Fibroblast of lung (primary cell): ENCODE results near the gene PEX12. TPM values are rescaled to one million over a fixed set of nuclear protein-coding genes. Genes with fewer than 3 reads are reported as not detected.

Source experiments
- DNase-seq, 2 donors: peaks; one replicate each; pipeline versions ENCODE4 v3.0.0 to v3.0.0-alpha.2; 2010; ENCODE audit warnings: low read depth in 2 of 2
- H2AFZ ChIP-seq: 2 replicates; pipeline ENCODE4 v1.5.1; 2012; ENCODE audit warnings: low read length, control low read depth, inconsistent platforms
- H3K27ac ChIP-seq: 2 replicates; pipeline ENCODE4 v1.5.1; 2011; ENCODE audit warnings: low read length, control low read depth; ENCODE audit not compliant: insufficient read depth
- H3K27me3 ChIP-seq: 2 replicates; pipeline ENCODE4 v1.5.1; 2011; ENCODE audit warnings: mild to moderate bottlenecking, low read length; ENCODE audit not compliant: control insufficient read depth, insufficient read depth
- H3K36me3 ChIP-seq: 2 replicates; pipeline ENCODE4 v1.5.1; 2011; ENCODE audit warnings: low read length; ENCODE audit not compliant: control insufficient read depth, insufficient read depth
- H3K4me1 ChIP-seq: 2 replicates; pipeline ENCODE4 v1.5.1; 2011; ENCODE audit warnings: low read length; ENCODE audit not compliant: control insufficient read depth, insufficient read depth; ENCODE audit errors: extremely low read depth
- H3K4me2 ChIP-seq: 2 replicates; pipeline ENCODE4 v1.5.1; 2011; ENCODE audit warnings: low read length, control low read depth; ENCODE audit not compliant: insufficient read depth; ENCODE audit errors: extremely low read depth
- H3K4me3 ChIP-seq, 4 experiments: fragments of 200-600 bp in 1 of 4; sonication (generic) in 1 of 4; replicated peaks in 1 of 4; 2 replicates each; pipeline ENCODE4 v1.5.1; 2011 to 2016; ENCODE audit warnings: low read length in 4 of 4, low read depth in 3 of 4, mild to moderate bottlenecking in 3 of 4, control low read depth in 2 of 4, inconsistent platforms in 1 of 4, mixed read lengths in 1 of 4; ENCODE audit not compliant: insufficient read depth in 1 of 4; ENCODE audit errors: control extremely low read depth in 1 of 4
- H3K79me2 ChIP-seq: 2 replicates; pipeline ENCODE4 v1.5.1; 2012; ENCODE audit warnings: mild to moderate bottlenecking, low read length, inconsistent platforms; ENCODE audit not compliant: control insufficient read depth, insufficient read depth
- H3K9ac ChIP-seq: 2 replicates; pipeline ENCODE4 v1.5.1; 2011; ENCODE audit warnings: mild to moderate bottlenecking, low read length, control low read depth; ENCODE audit not compliant: insufficient read depth
- H3K9me3 ChIP-seq: 2 replicates; pipeline ENCODE4 v1.5.1; 2012; ENCODE audit warnings: low read depth, low read length; ENCODE audit not compliant: control insufficient read depth, insufficient read depth
- H4K20me1 ChIP-seq: 2 replicates; pipeline ENCODE4 v1.5.1; 2011; ENCODE audit warnings: low read length; ENCODE audit not compliant: control insufficient read depth, insufficient read depth; ENCODE audit errors: extremely low read depth
- EZH2 ChIP-seq: IDR thresholded peaks from 2 replicates; pipeline ENCODE4 v1.5.1; 2012; ENCODE audit warnings: low read length, control low read depth, mild to moderate bottlenecking; ENCODE audit errors: missing control alignments
- polyA plus RNA-seq, 2 donors: library from polyadenylated mRNA; depleted of rRNA in 1 of 2; stranded (reverse) in 1 of 2; unstranded in 1 of 2; fragments of >200 nt; gene quantifications; 2 replicates each; pipeline ENCODE4 v1.2.1, GENCODE V29; 2011 to 2012; ENCODE audit warnings: missing spikeins in 1 of 2
- total RNA-seq: library from RNA; depleted of rRNA; stranded (reverse); fragments of >200 nt; gene quantifications from 2 replicates; pipeline ENCODE4 v1.2.1, GENCODE V29; 2014
- TF ChIP-seq, protein P1 (sequence below), 2 donors: IDR thresholded peaks in 1 of 2; conservative IDR thresholded peaks in 1 of 2; 1 replicate in 1 of 2; 2 replicates in 1 of 2; pipeline ENCODE4 v1.5.1; 2011 to 2012; ENCODE audit warnings: low read length in 2 of 2, control low read depth in 1 of 2, inconsistent platforms in 1 of 2, low read depth in 1 of 2, mild to moderate bottlenecking in 1 of 2

The PEX12 gene
- total and polyA plus RNA-seq, 2 donors (not counting 1 experiment from before 2014, with no cell fraction given) = 7.1 to 9.5 TPM

DNA sequence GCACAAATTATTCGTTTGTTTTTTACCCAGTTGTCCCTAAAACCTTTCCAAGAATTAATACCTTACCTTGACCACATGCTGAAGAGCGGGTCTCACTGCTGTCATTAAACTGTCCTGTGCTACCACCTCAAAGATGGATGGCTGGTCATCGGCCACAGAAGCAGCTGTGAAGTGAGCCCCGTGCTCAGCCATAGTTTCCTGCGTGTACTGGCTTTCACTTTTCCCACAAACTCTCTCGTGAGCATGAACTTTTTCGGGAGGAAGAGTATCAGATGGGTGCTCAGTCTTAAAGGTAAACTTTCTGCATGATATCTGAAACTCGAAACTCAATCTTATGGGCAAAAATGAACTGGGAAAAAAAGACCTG lies 558 bp downstream of the PEX12 start:
- Histone ChIP-seq H3K27ac (peak overlapping the region; percentile 89), H3K27me3 (no peaks in the 10 kb centered on the region), H3K4me3 (peak overlapping the region; percentile 81 to 98 (median 93)), H3K4me2 (peak overlapping the region; percentile 100), H3K9ac (peak overlapping the region; percentile 84), H4K20me1 (no peaks in the 10 kb centered on the region), H3K9me3 (no peaks in the 10 kb centered on the region), H3K79me2 (peaks cover 2% of the 10 kb centered on the region), H2AFZ (peak overlapping the region; percentile 92), H3K4me1 (peaks cover 12% of the 10 kb centered on the region), H3K36me3 (peaks cover 5% of the 10 kb centered on the region)
- peak; percentile 19 to 24 for DNase-seq
- TF ChIP-seq EZH2 = no peak
- TF ChIP-seq, protein P1, sequence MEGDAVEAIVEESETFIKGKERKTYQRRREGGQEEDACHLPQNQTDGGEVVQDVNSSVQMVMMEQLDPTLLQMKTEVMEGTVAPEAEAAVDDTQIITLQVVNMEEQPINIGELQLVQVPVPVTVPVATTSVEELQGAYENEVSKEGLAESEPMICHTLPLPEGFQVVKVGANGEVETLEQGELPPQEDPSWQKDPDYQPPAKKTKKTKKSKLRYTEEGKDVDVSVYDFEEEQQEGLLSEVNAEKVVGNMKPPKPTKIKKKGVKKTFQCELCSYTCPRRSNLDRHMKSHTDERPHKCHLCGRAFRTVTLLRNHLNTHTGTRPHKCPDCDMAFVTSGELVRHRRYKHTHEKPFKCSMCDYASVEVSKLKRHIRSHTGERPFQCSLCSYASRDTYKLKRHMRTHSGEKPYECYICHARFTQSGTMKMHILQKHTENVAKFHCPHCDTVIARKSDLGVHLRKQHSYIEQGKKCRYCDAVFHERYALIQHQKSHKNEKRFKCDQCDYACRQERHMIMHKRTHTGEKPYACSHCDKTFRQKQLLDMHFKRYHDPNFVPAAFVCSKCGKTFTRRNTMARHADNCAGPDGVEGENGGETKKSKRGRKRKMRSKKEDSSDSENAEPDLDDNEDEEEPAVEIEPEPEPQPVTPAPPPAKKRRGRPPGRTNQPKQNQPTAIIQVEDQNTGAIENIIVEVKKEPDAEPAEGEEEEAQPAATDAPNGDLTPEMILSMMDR (conservative IDR thresholded peaks at IDR 0.05 in 1 of 2, IDR thresholded peaks at IDR 0.05 in 1 of 2; ENCODE audit: low read depth in 1 of 2, low read length in 2 of 2) = no peak

DNA sequence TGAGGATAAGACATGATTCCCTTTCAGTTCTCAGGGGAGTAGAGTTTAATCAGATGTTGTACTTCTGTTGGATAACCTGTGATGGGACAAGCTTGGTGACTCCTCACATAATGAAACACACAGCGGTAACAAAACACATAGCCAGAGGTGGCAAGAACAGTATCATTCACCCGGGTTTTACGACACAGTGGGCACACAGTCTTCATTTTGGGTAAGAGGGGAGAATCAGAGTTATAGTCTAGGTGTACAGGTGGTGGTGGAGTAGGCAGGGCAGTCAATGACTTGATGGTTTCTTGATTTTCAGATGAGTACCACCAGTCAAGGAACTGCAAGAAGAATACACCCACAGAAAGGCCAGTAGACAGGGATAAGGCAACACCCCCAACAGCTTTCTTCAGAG lies 2.6 kb downstream of the PEX12 start:
- peaks cover 12% of the 10 kb centered on the region for H3K4me1 ChIP-seq
- no peak overlapping the region for H2AFZ ChIP-seq
- H4K20me1 ChIP-seq = no peaks in the 10 kb centered on the region
- no peak for TF ChIP-seq EZH2
- TF ChIP-seq, protein P1 (conservative IDR thresholded peaks at IDR 0.05 in 1 of 2, IDR thresholded peaks at IDR 0.05 in 1 of 2; ENCODE audit: low read depth in 1 of 2, low read length in 2 of 2) = no peak
- DNase-seq = no peak
- no peak overlapping the region for H3K4me3 ChIP-seq
- H3K36me3 ChIP-seq = peaks cover 5% of the 10 kb centered on the region
- no peak overlapping the region for H3K9ac ChIP-seq
- H3K4me2 ChIP-seq = no peak overlapping the region
- H3K27me3 ChIP-seq = no peaks in the 10 kb centered on the region
- H3K79me2 ChIP-seq = peaks cover 9% of the 10 kb centered on the region
- H3K9me3 ChIP-seq = no peaks in the 10 kb centered on the region
- H3K27ac ChIP-seq = no peak overlapping the region

DNA sequence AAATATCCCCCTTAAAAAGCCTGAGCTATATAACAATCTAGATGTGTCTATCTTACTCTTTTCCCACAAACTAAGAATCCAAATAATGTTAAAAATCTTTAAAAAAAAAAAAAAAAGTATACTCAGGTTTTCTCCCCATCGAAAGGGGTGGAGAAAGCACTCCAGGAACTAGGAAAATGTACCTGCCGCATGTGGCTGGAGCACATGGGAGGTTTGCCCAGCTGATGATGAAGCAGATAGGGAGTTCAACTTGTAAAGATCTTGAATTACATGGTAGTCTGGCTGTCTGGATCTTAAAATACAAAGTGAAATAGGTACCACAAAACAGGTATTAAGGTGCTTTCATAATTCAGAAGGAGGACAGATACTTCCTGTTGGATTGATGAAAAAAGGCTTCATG lies 9.0 kb downstream of the PEX12 start:
- Histone ChIP-seq H3K4me3 (peak overlapping the region in 2 of 4 experiments; percentile 44 to 100), H3K36me3 (no peaks in the 10 kb centered on the region), H4K20me1 (no peaks in the 10 kb centered on the region), H3K4me2 (peak overlapping the region; percentile 54), H3K9ac (no peak overlapping the region), H3K27ac (no peak overlapping the region), H3K4me1 (no peaks in the 10 kb centered on the region), H3K9me3 (no peaks in the 10 kb centered on the region), H3K27me3 (peaks cover 3% of the 10 kb centered on the region), H3K79me2 (peaks cover 27% of the 10 kb centered on the region), H2AFZ (no peak overlapping the region)
- TF ChIP-seq, protein P1 (conservative IDR thresholded peaks at IDR 0.05 in 1 of 2, IDR thresholded peaks at IDR 0.05 in 1 of 2; ENCODE audit: low read depth in 1 of 2, low read length in 2 of 2) = no peak
- TF ChIP-seq EZH2 = no peak
- DNase-seq = no peak
